ENCODE results near the gene SLC7A4.
"Not testable (repeated sequence)": the region's sequence is repeated elsewhere in the genome, so short reads cannot be mapped to it uniquely, and the experiment has no call there.

The SLC7A4 gene, protein sequence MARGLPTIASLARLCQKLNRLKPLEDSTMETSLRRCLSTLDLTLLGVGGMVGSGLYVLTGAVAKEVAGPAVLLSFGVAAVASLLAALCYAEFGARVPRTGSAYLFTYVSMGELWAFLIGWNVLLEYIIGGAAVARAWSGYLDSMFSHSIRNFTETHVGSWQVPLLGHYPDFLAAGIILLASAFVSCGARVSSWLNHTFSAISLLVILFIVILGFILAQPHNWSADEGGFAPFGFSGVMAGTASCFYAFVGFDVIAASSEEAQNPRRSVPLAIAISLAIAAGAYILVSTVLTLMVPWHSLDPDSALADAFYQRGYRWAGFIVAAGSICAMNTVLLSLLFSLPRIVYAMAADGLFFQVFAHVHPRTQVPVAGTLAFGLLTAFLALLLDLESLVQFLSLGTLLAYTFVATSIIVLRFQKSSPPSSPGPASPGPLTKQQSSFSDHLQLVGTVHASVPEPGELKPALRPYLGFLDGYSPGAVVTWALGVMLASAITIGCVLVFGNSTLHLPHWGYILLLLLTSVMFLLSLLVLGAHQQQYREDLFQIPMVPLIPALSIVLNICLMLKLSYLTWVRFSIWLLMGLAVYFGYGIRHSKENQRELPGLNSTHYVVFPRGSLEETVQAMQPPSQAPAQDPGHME

DNA sequence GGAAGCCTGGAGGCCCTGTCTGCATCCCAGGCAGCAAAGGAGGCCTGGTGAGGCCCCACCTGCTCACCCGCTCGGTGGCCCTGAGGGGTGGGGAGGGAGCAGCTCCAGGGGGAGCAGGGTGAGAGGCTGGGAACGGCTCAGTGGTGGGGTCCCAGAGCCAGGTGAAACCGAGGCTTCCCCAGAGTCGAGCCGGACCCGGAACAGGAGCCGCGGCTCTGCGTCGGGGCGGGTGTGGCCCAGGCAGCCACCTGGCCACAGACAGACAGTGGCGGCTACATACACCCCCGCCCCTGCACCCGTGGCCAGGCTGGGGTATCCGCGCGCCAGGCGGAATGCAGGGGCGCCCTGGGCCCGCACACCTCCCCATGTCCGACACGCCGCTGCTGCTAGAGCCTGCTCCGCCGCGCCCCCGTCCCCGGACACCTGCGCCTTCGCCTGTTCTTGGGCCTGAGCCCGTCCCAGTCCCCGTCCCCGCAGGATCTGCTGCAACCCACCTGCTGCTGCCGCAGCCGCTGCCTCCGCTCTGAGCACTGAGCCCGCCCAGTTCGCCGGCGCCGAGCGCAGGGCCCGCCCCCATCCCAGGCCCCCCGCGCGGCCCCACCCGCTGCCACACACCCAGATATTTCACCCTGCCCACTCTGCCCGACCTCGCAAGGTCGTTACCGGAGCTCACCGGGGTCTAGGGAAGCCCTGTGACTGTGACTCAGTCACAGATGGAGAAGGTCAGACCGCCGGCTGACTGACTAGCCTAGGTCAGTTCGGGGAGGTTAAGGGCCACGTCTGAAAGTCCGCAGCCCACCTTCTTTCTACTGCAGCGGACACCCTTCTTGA lies at the start of gene SLC7A4:
Gene SLC7A4 (minus strand): TSS at position 525 of the 831 bp plus-strand sequence. CDS start 749 bp downstream, outside the sequence.
- in situ Hi-C loops (cut with HindIII; ENCODE audit: low sequenced_read_pairs) = no loop called here

DNA sequence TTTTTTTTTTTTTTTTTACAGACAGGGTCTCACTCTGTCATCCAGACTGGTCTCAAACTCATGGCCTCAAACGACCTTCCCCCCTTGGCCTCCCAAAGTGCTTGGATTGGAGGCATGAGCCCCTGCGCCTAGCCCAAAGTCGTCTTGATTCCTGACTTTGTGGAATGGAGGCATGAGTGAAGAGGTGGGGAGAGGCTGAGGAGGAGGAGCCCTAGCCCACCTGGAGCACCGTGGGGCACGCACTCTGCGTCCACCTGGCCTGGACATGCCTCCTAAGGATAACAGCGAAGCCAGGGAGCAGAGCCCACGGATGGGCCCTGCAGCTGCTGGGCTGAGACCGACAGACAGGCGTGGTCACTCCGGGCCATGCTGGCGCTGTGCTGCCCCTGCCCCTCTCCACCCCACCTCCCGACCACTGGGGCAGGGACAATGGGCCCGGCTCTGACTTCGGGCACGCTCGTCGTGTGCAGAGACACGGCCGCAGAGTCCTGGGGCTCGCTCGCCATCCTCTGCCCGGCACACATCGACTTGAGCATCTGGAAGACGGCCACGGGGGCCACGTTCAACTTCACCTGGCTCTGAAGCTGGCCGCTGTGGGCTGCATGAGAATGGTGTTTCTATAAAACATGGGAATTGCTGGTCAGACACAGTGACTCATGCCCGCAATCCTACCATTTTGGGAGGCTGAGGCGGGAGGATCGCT lies 48.2 kb upstream of the SLC7A4 start:
- in situ Hi-C loops (cut with HindIII; ENCODE audit: low sequenced_read_pairs) = no loop called here

DNA sequence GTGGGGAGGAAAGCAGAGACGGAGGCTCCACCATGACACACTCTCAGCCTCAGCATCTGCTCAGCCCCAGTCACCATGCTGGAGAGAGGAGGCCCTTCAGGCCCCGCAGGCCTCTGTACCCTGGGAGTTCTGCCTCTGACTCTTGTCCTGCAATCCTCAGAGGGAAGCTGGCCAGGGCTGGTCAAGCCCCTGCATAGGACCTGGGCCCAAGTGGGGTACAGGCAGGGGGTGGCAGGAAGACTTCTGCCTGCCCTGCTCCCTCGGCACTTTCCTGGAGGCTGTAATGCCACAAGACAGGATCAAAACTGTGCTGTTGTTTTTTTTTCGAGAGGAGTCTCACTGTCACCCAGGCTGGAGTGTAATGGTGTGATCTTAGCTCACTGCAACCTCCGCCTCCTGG lies 47.1 kb upstream of the SLC7A4 start:
- in situ Hi-C loops (cut with HindIII; ENCODE audit: low sequenced_read_pairs) = no loop called here

DNA sequence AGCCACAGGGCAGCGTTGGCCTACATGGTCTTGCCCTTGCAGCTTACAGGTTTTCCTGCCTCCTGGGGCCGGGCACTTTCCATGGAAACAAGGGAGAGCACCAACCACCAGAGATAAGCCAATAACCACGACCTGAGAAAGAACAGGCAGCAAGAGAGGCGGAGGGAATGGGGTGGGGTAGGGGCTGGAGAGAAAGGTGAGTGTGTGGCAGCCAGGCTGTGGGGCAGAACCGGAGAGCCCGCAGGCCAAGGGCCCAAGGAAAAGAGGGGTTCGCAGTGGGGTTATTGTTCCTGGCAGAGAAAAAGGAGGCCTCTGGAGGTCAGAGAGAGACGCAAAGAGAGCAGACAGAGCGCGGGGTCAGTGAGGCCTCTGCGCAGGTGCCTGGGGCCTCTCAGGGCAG lies 46.6 kb upstream of the SLC7A4 start:
- in situ Hi-C loops (cut with HindIII; ENCODE audit: low sequenced_read_pairs) = no loop called here

DNA sequence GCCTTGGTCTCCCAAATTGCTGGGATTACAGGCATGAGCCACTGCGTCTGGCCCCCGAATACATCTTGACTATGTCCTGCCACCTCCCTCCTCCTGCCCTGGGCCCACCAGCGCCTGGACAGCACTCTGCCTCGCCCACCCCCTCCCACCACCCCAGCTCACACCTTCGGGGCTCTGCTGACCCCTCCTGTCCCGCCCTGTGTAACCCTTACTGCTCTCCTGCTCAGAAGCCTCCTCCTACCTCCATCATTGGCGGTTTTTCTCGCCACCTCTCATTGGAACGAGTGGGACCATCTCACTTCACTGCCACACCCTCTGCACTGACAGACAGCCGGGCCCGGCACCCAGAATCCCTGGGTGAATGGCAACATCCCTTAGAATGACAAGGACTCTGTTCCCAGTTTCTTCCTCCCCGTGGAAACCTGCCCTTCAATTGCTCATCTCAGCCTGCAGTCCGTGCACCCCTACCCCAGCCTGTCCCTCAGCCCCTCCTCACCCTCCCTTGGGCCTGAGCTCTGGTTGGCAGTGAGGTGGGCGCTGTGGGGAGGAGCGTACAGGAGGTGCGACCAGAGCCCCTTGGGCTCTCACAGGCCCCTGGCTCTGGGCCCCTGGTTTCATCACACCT lies 45.6 kb upstream of the SLC7A4 start:
- in situ Hi-C loops (cut with HindIII; ENCODE audit: low sequenced_read_pairs) = no loop called here

DNA sequence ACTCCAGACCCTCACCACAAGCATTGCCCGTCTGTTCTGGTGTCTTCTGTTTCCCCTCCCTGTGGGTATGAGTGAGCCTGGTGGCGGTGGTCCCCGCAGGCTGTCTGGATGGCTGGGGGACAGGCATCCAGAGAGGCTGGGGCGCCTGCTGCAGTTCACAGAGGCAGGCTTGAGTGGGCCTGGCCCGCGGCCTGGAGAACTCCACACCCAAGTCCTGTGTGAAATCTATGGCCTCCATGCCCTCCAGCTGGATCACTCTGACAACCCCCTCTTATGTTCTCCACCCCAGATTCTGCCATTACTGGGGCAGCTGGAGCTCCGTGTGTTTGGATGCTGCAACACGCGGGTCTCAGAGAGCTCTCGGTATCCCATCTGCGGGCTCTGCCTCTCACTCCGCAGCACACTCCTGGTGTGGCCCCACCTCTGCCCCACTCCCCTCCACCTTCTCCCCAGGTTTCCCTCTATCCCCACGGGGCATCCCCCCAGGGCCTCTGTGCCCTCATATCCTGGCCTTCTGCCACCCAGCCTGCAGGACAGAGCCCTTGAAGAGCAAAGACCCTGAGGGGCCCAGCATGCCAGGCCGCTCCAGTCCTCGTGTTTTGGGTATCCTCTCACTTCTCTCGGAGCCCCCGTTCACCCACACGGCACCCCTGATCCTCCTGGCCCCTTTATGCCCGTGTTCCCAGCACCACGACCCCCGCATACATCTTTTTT lies 44.7 kb upstream of the SLC7A4 start:
- in situ Hi-C loops (cut with HindIII; ENCODE audit: low sequenced_read_pairs) = no loop called here

DNA sequence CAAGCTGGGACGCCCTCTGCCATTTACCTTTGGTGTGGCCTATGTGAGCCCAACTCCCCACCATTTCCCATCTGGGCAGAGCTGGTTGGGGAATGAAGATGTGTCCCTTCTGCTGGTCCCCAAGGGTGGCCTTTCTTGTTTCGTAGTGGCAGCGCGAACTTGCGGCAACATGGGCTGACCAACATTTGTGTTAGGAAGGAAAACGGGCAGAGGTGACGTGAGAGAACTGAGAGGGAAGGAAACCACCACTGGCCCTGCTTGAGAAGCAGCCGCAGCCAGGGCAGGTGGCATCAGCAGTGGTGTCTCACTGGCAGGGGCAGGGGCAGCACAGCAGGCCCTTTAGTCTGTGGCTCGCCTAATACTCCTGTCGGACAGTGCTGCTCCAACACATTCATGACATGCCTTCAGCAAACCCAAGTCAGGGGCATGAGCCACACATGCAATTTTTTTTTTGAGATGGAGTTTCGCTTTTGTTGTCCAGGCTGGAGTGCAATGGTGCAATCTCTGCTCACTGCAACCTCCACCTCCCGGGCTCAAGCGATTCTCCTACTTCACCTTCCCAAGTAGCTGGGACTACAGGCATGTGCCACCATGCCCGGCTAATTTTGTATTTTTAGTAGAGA lies 43.3 kb upstream of the SLC7A4 start:
- in situ Hi-C loops (cut with HindIII; ENCODE audit: low sequenced_read_pairs) = no loop called here

DNA sequence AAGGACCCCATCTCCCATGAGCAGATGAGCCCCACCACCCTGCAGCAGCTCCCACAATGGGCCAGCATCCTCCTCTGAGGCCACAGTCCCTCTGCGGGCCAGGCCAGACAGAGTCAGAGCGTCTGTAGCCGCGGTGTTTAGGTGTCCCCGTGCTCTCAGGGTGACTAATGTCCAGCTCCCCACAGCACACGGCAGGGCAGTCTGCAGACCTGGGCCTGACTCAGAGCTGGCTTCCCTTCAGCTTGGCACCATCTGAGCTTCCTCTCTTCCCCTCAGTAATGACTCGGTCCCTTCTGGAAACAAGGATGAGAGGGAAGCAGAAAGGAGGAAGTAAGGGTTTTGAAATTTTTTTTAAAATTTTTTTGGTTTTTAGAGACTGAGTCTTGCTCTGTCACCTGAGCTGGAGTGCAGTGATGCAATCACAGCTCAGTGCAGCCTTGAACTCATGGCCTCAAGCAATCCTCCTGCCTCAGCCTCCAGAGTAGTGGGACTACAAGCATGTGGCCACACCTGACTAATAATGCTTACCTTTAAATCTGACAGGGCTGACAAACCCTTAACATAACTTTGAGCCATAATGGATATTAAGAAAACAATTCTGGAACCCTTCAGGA lies 41.8 kb upstream of the SLC7A4 start:
- in situ Hi-C loops (cut with HindIII; ENCODE audit: low sequenced_read_pairs) = no loop called here

DNA sequence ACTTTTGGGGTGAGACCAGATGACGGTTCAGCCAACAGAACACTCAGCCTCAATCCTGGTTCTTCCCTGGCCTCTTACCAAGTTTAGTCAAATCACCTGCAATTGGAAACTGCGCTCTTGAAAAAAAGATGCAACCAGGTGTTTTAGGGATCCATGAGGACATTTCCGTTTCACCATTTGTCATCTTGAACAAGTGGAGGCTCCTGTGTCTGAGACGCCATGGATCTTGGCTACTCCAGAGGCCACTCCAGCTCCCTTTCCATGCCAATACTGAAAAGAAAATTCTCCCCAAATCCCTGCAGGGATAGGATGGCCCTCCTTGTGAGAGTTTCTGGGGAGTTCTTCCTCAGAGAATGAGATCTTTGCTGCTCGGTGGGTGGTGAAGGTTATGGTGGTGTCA lies 41.1 kb upstream of the SLC7A4 start:
- in situ Hi-C loops (cut with HindIII; ENCODE audit: low sequenced_read_pairs) = no loop called here

DNA sequence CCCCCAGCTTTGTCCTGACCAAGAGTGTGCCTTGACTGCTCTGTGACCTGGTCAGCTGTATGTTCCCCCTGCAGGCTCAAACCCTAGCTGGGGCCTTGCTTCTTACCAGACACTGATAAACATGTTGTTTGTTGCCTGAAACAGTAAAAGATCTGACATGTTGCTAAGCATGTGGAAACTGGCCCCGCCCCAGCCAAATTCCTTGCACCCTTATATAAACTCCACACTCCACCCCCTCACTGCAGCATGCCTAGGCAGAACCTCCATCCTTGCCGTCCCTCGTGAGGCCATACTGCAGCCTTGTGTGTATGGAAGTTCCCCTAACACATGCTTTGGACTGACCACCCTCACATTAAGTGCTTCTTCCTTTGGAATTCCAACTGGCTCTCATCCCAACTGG lies 40.7 kb upstream of the SLC7A4 start:
- in situ Hi-C loops (cut with HindIII; ENCODE audit: low sequenced_read_pairs) = no loop called here

DNA sequence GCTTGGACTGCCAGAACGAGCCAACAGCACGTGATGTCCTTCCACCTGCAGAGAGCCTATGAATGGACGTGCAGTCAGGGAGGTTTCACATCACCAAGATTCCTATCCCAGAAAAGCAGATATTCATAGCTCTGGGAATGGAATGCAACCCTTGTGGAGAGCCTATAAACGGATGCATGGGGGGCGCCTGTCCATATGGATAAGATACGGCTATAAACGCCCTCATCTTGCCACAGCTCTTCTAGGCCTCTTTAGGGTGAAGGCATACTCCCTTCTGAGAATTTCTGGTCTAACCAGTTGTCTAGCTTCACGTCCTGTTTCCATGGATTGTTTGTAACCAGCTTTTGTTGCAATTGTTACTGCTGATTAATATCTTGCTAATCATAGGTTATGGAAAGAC lies 39.4 kb upstream of the SLC7A4 start:
- in situ Hi-C loops (cut with HindIII; ENCODE audit: low sequenced_read_pairs) = not testable (repeated sequence)

DNA sequence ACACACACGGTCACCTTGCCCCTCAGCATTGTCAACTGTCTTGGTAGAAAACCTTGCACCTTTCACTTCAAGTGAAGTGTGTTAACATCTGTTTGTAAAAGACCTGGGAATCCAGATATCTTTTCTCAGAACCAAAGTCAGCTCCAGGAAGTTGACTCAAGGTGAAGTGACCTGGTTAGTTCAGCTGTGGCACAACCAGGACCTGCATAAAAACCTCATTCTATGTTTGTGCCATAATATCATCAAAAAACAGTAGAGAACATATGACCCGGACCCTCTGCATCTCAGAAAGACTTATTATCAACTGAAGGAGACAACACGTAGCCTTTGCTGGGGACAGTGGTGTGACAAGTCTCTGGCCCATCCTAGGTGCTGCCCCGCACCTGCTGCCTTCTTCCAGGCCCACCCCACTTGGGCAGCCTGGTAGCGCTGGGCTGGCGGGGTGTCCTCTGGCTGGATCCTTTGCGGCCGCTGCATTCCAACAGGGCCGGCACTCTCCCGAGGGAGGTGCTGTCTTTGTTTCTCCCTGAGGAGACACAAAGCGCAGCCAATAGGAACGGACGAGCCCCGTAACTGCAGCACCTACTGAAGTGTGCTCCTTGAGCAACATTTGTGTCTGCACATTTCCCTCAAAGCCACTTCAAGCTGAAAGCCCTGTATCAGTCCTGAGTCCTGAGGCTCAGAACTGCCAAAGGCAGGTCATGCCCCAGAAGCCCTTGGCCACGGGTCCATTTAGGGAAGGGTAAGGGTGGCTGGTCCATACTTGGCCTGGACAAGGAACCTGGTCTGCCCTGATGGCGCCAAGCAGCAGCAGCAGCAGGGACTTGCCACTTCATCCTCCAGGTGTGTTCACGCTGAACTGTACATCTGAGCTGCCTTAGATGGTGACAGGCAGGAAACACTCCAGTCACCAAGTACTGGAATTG lies 38.6 kb upstream of the SLC7A4 start:
- in situ Hi-C loops (cut with HindIII; ENCODE audit: low sequenced_read_pairs) = no loop called here

DNA sequence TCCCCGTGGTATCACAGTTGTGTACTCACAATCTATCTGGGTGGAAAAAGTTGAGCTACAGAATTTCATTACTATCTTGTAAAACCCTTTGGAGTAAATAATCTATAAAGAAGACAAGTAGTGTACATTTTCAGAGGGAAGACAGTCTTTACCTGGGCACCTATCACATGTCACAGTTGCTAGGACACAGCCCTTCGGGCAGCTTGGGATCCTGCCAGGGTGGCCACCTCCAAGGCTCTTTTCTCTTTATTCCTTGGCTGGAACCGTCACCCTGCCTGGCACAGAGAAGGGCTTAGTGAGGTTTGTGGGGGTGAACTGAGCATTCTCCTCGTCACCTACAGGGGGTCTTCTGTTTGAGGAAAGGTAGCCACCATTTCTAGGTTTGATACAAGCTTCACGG lies 37.0 kb upstream of the SLC7A4 start:
- in situ Hi-C loops (cut with HindIII; ENCODE audit: low sequenced_read_pairs) = no loop called here

DNA sequence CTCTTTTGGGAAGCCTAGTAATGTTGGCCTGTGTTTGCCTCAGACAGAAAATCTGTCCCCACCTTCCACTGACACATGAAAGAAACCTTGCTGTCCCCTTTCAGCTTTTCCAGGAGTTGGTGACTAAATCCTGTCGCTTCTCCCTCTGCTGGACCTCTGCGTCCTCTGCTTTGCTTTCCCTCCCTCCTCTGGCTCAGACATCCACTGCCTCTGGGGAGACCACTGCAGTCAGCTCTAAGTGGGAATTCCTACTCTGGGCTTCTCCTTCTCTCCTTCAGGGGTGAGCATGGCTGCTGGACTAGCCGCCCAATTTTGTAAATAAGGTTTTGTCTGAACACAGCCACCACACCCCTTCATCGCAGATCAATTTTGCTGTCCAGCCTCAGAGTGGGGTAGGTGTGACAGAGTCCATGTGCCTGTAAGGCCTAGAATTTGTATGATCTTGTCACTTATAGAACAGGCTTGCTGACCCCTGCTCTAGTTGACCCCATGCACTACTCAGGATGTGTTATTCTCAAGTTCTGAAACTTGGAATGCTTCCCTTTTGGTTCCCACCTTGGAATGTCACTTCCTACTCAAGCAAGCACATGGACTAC lies 36.4 kb upstream of the SLC7A4 start:
- in situ Hi-C loops (cut with HindIII; ENCODE audit: low sequenced_read_pairs) = no loop called here

DNA sequence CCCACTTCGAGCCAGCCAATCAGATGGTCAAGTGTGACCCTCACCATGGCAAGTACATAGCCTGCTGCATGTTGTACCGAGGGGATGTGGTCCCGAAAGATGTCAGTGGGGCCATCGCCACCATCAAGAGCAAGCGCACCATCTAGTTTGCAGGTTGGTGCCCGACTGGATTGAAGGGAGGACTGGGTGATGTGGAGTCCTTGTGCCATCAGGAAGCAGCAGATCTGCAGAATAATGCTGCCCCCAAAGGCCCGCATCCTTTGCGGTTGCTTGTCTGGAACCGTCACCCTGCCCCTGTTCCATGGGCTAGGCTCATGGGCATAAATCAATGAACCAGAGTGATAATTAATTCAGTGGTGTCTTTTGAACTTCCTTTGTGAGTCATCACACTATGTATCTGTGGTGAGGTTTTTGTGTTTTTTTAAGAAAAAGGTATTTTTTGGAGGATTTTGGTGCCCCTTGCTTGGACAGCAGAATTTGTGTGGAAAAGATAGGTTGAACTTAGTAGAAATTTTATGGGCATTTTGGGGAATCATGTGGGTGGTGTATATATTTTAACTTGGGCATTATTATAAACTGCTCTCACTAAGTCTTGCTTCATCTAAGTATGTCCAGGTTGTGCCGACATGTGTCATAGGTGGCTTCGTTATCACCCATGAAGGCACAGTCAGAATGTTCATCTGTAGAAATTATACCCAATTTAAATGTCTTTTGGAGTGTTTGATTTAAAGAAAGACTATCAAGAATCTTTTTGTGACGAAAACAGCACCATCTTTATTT lies 35.7 kb upstream of the SLC7A4 start:
- in situ Hi-C loops (cut with HindIII; ENCODE audit: low sequenced_read_pairs) = no loop called here

DNA sequence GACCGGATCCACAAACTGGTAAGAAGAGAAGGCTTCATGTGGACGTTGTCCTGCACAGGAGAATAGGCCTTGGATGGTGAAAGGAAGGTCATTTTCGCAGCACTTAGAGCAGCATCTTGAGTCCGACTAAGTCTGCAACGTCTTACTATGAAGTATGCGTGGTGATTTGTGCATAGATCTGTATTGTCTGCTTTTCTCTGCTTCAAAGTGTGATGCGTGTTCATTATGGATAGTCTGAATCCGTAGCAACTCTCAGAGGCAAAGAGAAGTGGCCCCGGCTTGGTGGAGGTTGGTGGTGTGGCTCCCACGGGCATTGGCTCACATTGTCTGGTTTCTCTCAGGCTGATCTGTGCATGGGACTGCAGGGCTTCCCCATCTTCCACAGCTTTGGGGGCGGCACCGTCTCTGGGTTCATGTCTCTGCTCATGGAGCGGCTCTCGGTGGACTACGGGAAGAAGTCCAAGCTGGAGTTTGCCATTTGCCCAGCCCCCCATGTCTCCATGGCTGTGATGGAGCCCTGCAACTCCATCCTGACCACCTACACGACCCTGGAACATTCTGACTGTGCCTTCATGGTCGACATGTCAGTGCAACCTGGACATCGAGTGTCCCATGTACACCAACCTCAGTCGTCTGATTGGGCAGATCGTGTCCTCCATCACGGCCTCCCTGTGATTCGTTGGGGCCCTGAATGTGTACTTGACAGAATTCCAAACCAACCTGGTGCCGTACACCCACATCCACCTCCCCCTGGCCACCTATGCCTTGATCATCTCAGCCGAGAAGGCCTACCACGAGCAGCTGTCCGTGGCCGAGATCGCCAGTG lies 34.9 kb upstream of the SLC7A4 start:
- in situ Hi-C loops (cut with HindIII; ENCODE audit: low sequenced_read_pairs) = no loop called here
